Muscle layer of duodenum (tissue), 2 donors: ENCODE data around the gene RBM6.
A peak's percentile ranks its signal among the peaks of the same experiment; 100 is the strongest.

Experiments
- H3K27ac ChIP-seq: one replicate; pipeline ENCODE4 v1.7.0; 2013; ENCODE audit warnings: mild to moderate bottlenecking, low read length
- H3K27me3 ChIP-seq: one replicate; pipeline ENCODE4 v1.7.0; 2013; ENCODE audit warnings: low read depth, mild to moderate bottlenecking, control low read depth, low read length
- H3K36me3 ChIP-seq, 2 donors: one replicate each; pipeline ENCODE4 v1.7.0; 2013; ENCODE audit warnings: low read length in 2 of 2, control low read depth in 1 of 2, mild to moderate bottlenecking in 1 of 2; ENCODE audit not compliant: insufficient read depth in 2 of 2, control insufficient read depth in 1 of 2
- H3K4me1 ChIP-seq, 2 donors: one replicate each; pipeline ENCODE4 v1.7.0; 2013; ENCODE audit warnings: low read length in 2 of 2, mild to moderate bottlenecking in 2 of 2, control low read depth in 1 of 2, moderate library complexity in 1 of 2; ENCODE audit not compliant: insufficient read depth in 2 of 2, control insufficient read depth in 1 of 2
- H3K4me3 ChIP-seq, 2 donors: one replicate each; pipeline ENCODE4 v1.7.0; 2013; ENCODE audit warnings: low read length in 2 of 2, low read depth in 1 of 2, mild to moderate bottlenecking in 1 of 2
- H3K9me3 ChIP-seq, 2 donors: one replicate each; pipeline ENCODE4 v1.7.0; 2013; ENCODE audit warnings: low read length in 2 of 2, control low read depth in 1 of 2, mild to moderate bottlenecking in 1 of 2; ENCODE audit not compliant: control insufficient read depth in 1 of 2
- donor health status: healthy.

RBM6 gene

GRCh38 chr3:49939858-49940666 lies at the start of gene RBM6:
Gene RBM6, plus strand, starts transcription at chr3:49940150. Its CDS starts 22,492 bp downstream, at chr3:49962642.
- H3K4me3 ChIP-seq: peak within 1 kb of the TSS; percentile 78 to 91
- peak within 1 kb of the TSS; percentile 83 for H3K27ac ChIP-seq
- H3K9me3 ChIP-seq: no peaks in the 10 kb centered on the region
- H3K36me3 ChIP-seq: no peaks in the 10 kb centered on the region
- peaks cover 4 to 12% of the 10 kb centered on the region in 2 donors for H3K4me1 ChIP-seq
- no peaks in the 10 kb centered on the region for H3K27me3 ChIP-seq

- H3K9me3 ChIP-seq: no peaks in the 10 kb centered on the region
- no peaks in the 10 kb centered on the region for H3K27me3 ChIP-seq
- H3K36me3 ChIP-seq: peaks cover 0 to 29% of the 10 kb centered on the region in 2 donors
- H3K4me3 ChIP-seq: no peak overlapping the region
- H3K4me1 ChIP-seq: no peaks in the 10 kb centered on the region
- no peak overlapping the region for H3K27ac ChIP-seq
Measured at GRCh38 chr3:49895791-49896190, 44.2 kb upstream of the RBM6 start.

- no peaks in the 10 kb centered on the region for H3K27me3 ChIP-seq
- no peaks in the 10 kb centered on the region for H3K4me1 ChIP-seq
- H3K36me3 ChIP-seq: peaks cover 0 to 23% of the 10 kb centered on the region in 2 donors
- H3K9me3 ChIP-seq: no peaks in the 10 kb centered on the region
- no peak overlapping the region for H3K27ac ChIP-seq
- H3K4me3 ChIP-seq: no peak overlapping the region
Measured at GRCh38 chr3:49896345-49896744, 43.6 kb upstream of the RBM6 start.

GRCh38 chr3:49898991-49899390 lies 41.0 kb upstream of the RBM6 start:
- Histone ChIP-seq H3K4me3 (no peak overlapping the region), H3K36me3 (peaks cover 0 to 20% of the 10 kb centered on the region in 2 donors), H3K27me3 (no peaks in the 10 kb centered on the region), H3K27ac (no peak overlapping the region), H3K9me3 (no peaks in the 10 kb centered on the region), H3K4me1 (peaks cover 0 to 8% of the 10 kb centered on the region in 2 donors)

- peak overlapping the region; percentile 83 for H3K27ac ChIP-seq
- peaks cover 0 to 19% of the 10 kb centered on the region in 2 donors for H3K36me3 ChIP-seq
- peak overlapping the region in 1 of 2 donors; percentile 12 for H3K4me3 ChIP-seq
- no peaks in the 10 kb centered on the region for H3K9me3 ChIP-seq
- peaks cover 0 to 10% of the 10 kb centered on the region in 2 donors for H3K4me1 ChIP-seq
- H3K27me3 ChIP-seq: no peaks in the 10 kb centered on the region
Measured at GRCh38 chr3:49899815-49900214, 40.1 kb upstream of the RBM6 start.

- Histone ChIP-seq H3K9me3 (no peaks in the 10 kb centered on the region), H3K27ac (peak overlapping the region; percentile 83), H3K36me3 (peaks cover 0 to 11% of the 10 kb centered on the region in 2 donors), H3K4me3 (peak overlapping the region in 1 of 2 donors; percentile 47), H3K4me1 (peaks cover 0 to 11% of the 10 kb centered on the region in 2 donors), H3K27me3 (no peaks in the 10 kb centered on the region)
Measured at GRCh38 chr3:49900491-49901153, 39.3 kb upstream of the RBM6 start.

- peak overlapping the region in 1 of 2 donors; percentile 47 for H3K4me3 ChIP-seq
- peak overlapping the region; percentile 83 for H3K27ac ChIP-seq
- peaks cover 0 to 2% of the 10 kb centered on the region in 2 donors for H3K36me3 ChIP-seq
- no peaks in the 10 kb centered on the region for H3K9me3 ChIP-seq
- no peaks in the 10 kb centered on the region for H3K27me3 ChIP-seq
- H3K4me1 ChIP-seq: peaks cover 5 to 21% of the 10 kb centered on the region in 2 donors
Measured at GRCh38 chr3:49901366-49902339, 38.3 kb upstream of the RBM6 start.

GRCh38 chr3:49902511-49903345 lies 37.2 kb upstream of the RBM6 start:
- Histone ChIP-seq H3K27me3 (no peaks in the 10 kb centered on the region), H3K27ac (peak overlapping the region; percentile 23), H3K9me3 (no peaks in the 10 kb centered on the region), H3K4me1 (peaks cover 5 to 22% of the 10 kb centered on the region in 2 donors), H3K4me3 (peak overlapping the region; percentile 53 to 66), H3K36me3 (no peaks in the 10 kb centered on the region)

GRCh38 chr3:49903451-49904424 lies 36.2 kb upstream of the RBM6 start, which contains the start of gene MST1R:
Gene MST1R, minus strand, starts transcription at chr3:49903873. Its CDS starts 264 bp downstream, at chr3:49903609.
- no peaks in the 10 kb centered on the region for H3K27me3 ChIP-seq
- H3K36me3 ChIP-seq: peaks cover 0 to 2% of the 10 kb centered on the region in 2 donors
- no peaks in the 10 kb centered on the region for H3K9me3 ChIP-seq
- H3K4me1 ChIP-seq: peaks cover 5 to 22% of the 10 kb centered on the region in 2 donors
- H3K27ac ChIP-seq: peak within 1 kb of the TSS; percentile 23
- H3K4me3 ChIP-seq: peak within 1 kb of the TSS; percentile 53 to 66
